Colon (tissue), 2 donors: ENCODE results near the gene FNIP1.
A peak's percentile ranks its signal among the peaks of the same experiment; 100 is the strongest.
"Not testable (repeated sequence)": the region's sequence is repeated elsewhere in the genome, so short reads cannot be mapped to it uniquely, and the experiment has no call there.

Experiments
- FAIRE-seq: peaks from 2 replicates; lab custom pipeline; 2012; peaks lifted over from hg19 to GRCh38; lab: Jason Lieb, UNC
- donor health status: control.
- donor health status: control.

FNIP1 gene

GRCh38 chr5:131635684-131636572 is 160.9 kb downstream of the FNIP1 start:
- no peak for FAIRE-seq

- FAIRE-seq = peak; percentile 80
Measured at GRCh38 chr5:131634996-131635683, 161.7 kb downstream of the FNIP1 start, which contains the start of gene RAPGEF6. Gene RAPGEF6 (minus strand): TSS chr5:131635229. CDS start chr5:131635030, 199 bp downstream.

GRCh38 chr5:131634666-131634995 is 162.2 kb downstream of the FNIP1 start:
- FAIRE-seq = no peak

- FAIRE-seq = no peak
Measured at GRCh38 chr5:131634238-131634637, 162.6 kb downstream of the FNIP1 start.

- no peak for FAIRE-seq
Measured at GRCh38 chr5:131633830-131634229, 163.0 kb downstream of the FNIP1 start.

GRCh38 chr5:131630963-131631350 is 165.9 kb downstream of the FNIP1 start:
- FAIRE-seq = no peak

GRCh38 chr5:131630208-131630962 is 166.4 kb downstream of the FNIP1 start:
- FAIRE-seq = no peak

- FAIRE-seq = no peak
Measured at GRCh38 chr5:131628990-131629389, 167.8 kb downstream of the FNIP1 start.

- no peak for FAIRE-seq
Measured at GRCh38 chr5:131627207-131627865, 169.5 kb downstream of the FNIP1 start.

GRCh38 chr5:131622633-131623032 is 174.2 kb downstream of the FNIP1 start:
- FAIRE-seq = no peak

GRCh38 chr5:131621164-131621563 is 175.7 kb downstream of the FNIP1 start:
- not testable (repeated sequence) for FAIRE-seq

- FAIRE-seq = no peak
Measured at GRCh38 chr5:131619102-131619501, 177.7 kb downstream of the FNIP1 start.

GRCh38 chr5:131617140-131617822 is 179.5 kb downstream of the FNIP1 start:
- FAIRE-seq = no peak

GRCh38 chr5:131615957-131616356 is 180.9 kb downstream of the FNIP1 start:
- no peak for FAIRE-seq

- no peak for FAIRE-seq
Measured at GRCh38 chr5:131613423-131613822, 183.4 kb downstream of the FNIP1 start.

GRCh38 chr5:131611064-131611381 is 185.8 kb downstream of the FNIP1 start:
- FAIRE-seq = no peak

GRCh38 chr5:131610198-131611063 is 186.4 kb downstream of the FNIP1 start:
- FAIRE-seq = no peak

- FAIRE-seq = no peak
Measured at GRCh38 chr5:131609774-131610173, 187.0 kb downstream of the FNIP1 start.

- no peak for FAIRE-seq
Measured at GRCh38 chr5:131608597-131608996, 188.2 kb downstream of the FNIP1 start.

GRCh38 chr5:131607903-131608540 is 188.8 kb downstream of the FNIP1 start:
- no peak for FAIRE-seq
